Lung (tissue), 12 donors: ENCODE data around the gene USP44. TPM values are rescaled to one million over a fixed set of nuclear protein-coding genes. Genes with fewer than 3 reads are reported as not detected.

Experiments
- ATAC-seq: fragments of 200-7000 bp; cut with Tn5 transposase; one replicate; pipeline ENCODE4 v1.9.1; 2020; ENCODE audit warnings: moderate number of reproducible peaks; ENCODE audit not compliant: insufficient read depth, low FRiP score
- DNase-seq, 3 donors: peaks; one replicate each; pipeline ENCODE4 v3.0.0-alpha.2; 2013 to 2017
- H3K27ac ChIP-seq, 2 donors: one replicate each; pipeline ENCODE4 v1.5.1; 2013; ENCODE audit warnings: mild to moderate bottlenecking in 2 of 2, moderate library complexity in 2 of 2, control low read depth in 1 of 2, inconsistent platforms in 1 of 2, low read depth in 1 of 2, low read length in 1 of 2
- H3K27me3 ChIP-seq, 3 donors: one replicate each; pipeline ENCODE4 v1.5.1; 2013; ENCODE audit warnings: low read length in 2 of 3; ENCODE audit not compliant: control insufficient read depth in 3 of 3, insufficient read depth in 3 of 3
- H3K36me3 ChIP-seq, 4 donors: one replicate each; pipeline ENCODE4 v1.5.1; 2013; ENCODE audit warnings: low read length in 4 of 4, mild to moderate bottlenecking in 1 of 4, moderate library complexity in 1 of 4; ENCODE audit not compliant: control insufficient read depth in 4 of 4, insufficient read depth in 4 of 4
- H3K4me1 ChIP-seq, 5 donors: one replicate each; pipeline ENCODE4 v1.5.1; 2013; ENCODE audit warnings: low read length in 5 of 5, mild to moderate bottlenecking in 2 of 5, moderate library complexity in 1 of 5; ENCODE audit not compliant: control insufficient read depth in 5 of 5, insufficient read depth in 5 of 5
- H3K4me3 ChIP-seq: one replicate; pipeline ENCODE4 v1.5.1; 2013; ENCODE audit warnings: mild to moderate bottlenecking, control low read depth, moderate library complexity
- H3K9ac ChIP-seq, 2 donors: one replicate each; pipeline ENCODE4 v1.5.1; 2013; ENCODE audit warnings: low read length in 2 of 2, control low read depth in 1 of 2; ENCODE audit not compliant: insufficient read depth in 1 of 2
- H3K9me3 ChIP-seq, 4 donors: one replicate each; pipeline ENCODE4 v1.5.1; 2013; ENCODE audit warnings: low read length in 3 of 4, mild to moderate bottlenecking in 1 of 4, moderate library complexity in 1 of 4; ENCODE audit not compliant: control insufficient read depth in 4 of 4, insufficient read depth in 3 of 4
- CTCF ChIP-seq: IDR thresholded peaks from 2 replicates; pipeline ENCODE4 v1.5.1; 2012; ENCODE audit warnings: mild to moderate bottlenecking; ENCODE audit errors: control extremely low read depth, extremely low read depth
- WGBS, 2 donors: extraction: QIAGEN DNeasy Blood & Tissue Kit; methylation state at CpG; one replicate each; pipeline ENCODE4 v1.1.7; 2013; 5-methylcytosine and 5-hydroxymethylcytosine counted together
- polyA plus RNA-seq, 2 donors: library from polyadenylated mRNA; stranded (reverse); fragments of 200-250 nt; gene quantifications; one replicate each; pipeline ENCODE4 v1.2.1, GENCODE V29; 2013
- total RNA-seq, 2 donors: library from RNA; depleted of rRNA in 1 of 2; stranded (reverse); fragments of >200 nt in 1 of 2; gene quantifications; one replicate each; pipeline ENCODE4 v1.2.1, GENCODE V29; 2014 to 2021
- donor health status: control.
- donor health status: control.
- donor health status: Bipolar disorder and iron deficiency.
- donor health status: healthy.
- donor health status: DM: yes; HTN: yes; CAD: no.

Gene USP44
- total and polyA plus RNA-seq, 4 donors: 2.3 to 18.6 (median 10.2) TPM

GRCh38 chr12:95481888-95482287 is 69.4 kb downstream of the USP44 start:
- Histone ChIP-seq H3K9me3 (no peaks in the 10 kb centered on the region), H3K9ac (no peak overlapping the region), H3K4me1 (peaks cover 0 to 10% (median 0%) of the 10 kb centered on the region in 5 donors), H3K27me3 (no peaks in the 10 kb centered on the region), H3K27ac (no peak overlapping the region), H3K36me3 (peaks cover 7 to 26% (median 23%) of the 10 kb centered on the region in 4 donors), H3K4me3 (no peak overlapping the region)
- TF ChIP-seq CTCF: no peak
- DNase-seq: no peak
- no peak for ATAC-seq
- 86 to 92% methylated on average over 7 of the region's 7 CpGs for WGBS, 2 donors

GRCh38 chr12:95481072-95481471 is 70.2 kb downstream of the USP44 start:
- no peak for ATAC-seq
- peaks cover 0 to 10% (median 0%) of the 10 kb centered on the region in 5 donors for H3K4me1 ChIP-seq
- H3K27ac ChIP-seq: no peak overlapping the region
- no peaks in the 10 kb centered on the region for H3K27me3 ChIP-seq
- peaks cover 4 to 23% (median 20%) of the 10 kb centered on the region in 4 donors for H3K36me3 ChIP-seq
- DNase-seq: no peak
- 63 to 66% methylated on average over 3 of the region's 3 CpGs for WGBS, 2 donors
- TF ChIP-seq CTCF: no peak
- no peak overlapping the region for H3K4me3 ChIP-seq
- no peak overlapping the region for H3K9ac ChIP-seq
- no peaks in the 10 kb centered on the region for H3K9me3 ChIP-seq

GRCh38 chr12:95480230-95480629 is 71.0 kb downstream of the USP44 start:
- Histone ChIP-seq H3K27me3 (no peaks in the 10 kb centered on the region), H3K4me1 (peaks cover 3 to 13% (median 7%) of the 10 kb centered on the region in 5 donors), H3K4me3 (no peak overlapping the region), H3K36me3 (peaks cover 4 to 23% (median 21%) of the 10 kb centered on the region in 4 donors), H3K9me3 (no peaks in the 10 kb centered on the region), H3K27ac (no peak overlapping the region), H3K9ac (no peak overlapping the region)
- TF ChIP-seq CTCF: no peak
- ATAC-seq: peak; percentile 43
- DNase-seq: no peak
- 61 to 62% methylated on average over 2 of the region's 2 CpGs for WGBS, 2 donors

- 0 to 1% methylated on average over 16 of the region's 16 CpGs for WGBS, 2 donors
- ATAC-seq: no peak
Measured at GRCh38 chr12:95474660-95474958, 76.7 kb downstream of the USP44 start.

More at GRCh38 chr12:95474660-95474958, 76.7 kb downstream of the USP44 start:
- no peaks in the 10 kb centered on the region for H3K9me3 ChIP-seq
- H3K27ac ChIP-seq: peak overlapping the region; percentile 94 to 96
- peak overlapping the region; percentile 94 for H3K4me3 ChIP-seq
- H3K36me3 ChIP-seq: peaks cover 2 to 14% (median 11%) of the 10 kb centered on the region in 4 donors
- H3K9ac ChIP-seq: peak overlapping the region; percentile 85 to 97
- H3K27me3 ChIP-seq: no peaks in the 10 kb centered on the region
- no peak for DNase-seq
- TF ChIP-seq CTCF: no peak
- H3K4me1 ChIP-seq: peaks cover 0 to 13% (median 9%) of the 10 kb centered on the region in 5 donors
